A673 (cell line): ENCODE results near the gene DNMBP.

Experiments
- EZH2 ChIP-seq: fragments of 200-600 bp; sonication (generic); IDR thresholded peaks from 2 replicates; pipeline ENCODE4 v1.6.1; 2017; ENCODE audit warnings: borderline replicate concordance, low read depth, mild to moderate bottlenecking, mixed read lengths, antibody characterized with exemption, low read length; ENCODE audit not compliant: poor library complexity, severe bottlenecking
- TF ChIP-seq, protein P1 (sequence below): fragments of 300-800, 200-600 bp; sonication (generic); conservative IDR thresholded peaks from 2 replicates; pipeline ENCODE4 v1.5.1; 2017; ENCODE audit warnings: low read depth, mild to moderate bottlenecking, antibody characterized with exemption, low read length, moderate library complexity, mixed read lengths

DNA sequence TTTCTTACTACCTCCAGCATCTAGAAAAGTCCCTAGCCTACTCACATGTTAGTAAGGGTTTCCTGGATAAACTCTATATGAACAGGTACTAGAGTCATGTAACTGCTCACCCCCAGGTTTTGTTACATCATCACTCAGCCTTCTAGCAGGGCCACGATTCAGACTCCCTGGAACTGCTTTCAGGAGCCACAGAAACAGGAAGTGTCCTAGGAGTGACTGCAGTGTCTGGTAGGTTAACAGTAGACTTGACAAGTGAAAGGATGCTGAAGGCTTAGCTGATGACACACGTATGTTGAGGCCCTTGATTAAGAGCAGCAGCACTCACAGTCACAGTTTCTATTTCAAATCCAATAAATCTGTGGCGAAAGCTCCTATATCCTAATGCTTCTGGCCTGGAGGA is 101.2 kb downstream of the DNMBP start:
- TF ChIP-seq, protein P1, sequence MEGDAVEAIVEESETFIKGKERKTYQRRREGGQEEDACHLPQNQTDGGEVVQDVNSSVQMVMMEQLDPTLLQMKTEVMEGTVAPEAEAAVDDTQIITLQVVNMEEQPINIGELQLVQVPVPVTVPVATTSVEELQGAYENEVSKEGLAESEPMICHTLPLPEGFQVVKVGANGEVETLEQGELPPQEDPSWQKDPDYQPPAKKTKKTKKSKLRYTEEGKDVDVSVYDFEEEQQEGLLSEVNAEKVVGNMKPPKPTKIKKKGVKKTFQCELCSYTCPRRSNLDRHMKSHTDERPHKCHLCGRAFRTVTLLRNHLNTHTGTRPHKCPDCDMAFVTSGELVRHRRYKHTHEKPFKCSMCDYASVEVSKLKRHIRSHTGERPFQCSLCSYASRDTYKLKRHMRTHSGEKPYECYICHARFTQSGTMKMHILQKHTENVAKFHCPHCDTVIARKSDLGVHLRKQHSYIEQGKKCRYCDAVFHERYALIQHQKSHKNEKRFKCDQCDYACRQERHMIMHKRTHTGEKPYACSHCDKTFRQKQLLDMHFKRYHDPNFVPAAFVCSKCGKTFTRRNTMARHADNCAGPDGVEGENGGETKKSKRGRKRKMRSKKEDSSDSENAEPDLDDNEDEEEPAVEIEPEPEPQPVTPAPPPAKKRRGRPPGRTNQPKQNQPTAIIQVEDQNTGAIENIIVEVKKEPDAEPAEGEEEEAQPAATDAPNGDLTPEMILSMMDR = no peak
- no peak for TF ChIP-seq EZH2
